Measurements from ENCODE around the gene DRAM1.
"Not testable (repeated sequence)": the region's sequence is repeated elsewhere in the genome, so short reads cannot be mapped to it uniquely, and the experiment has no call there.

DRAM1 gene

GRCh38 chr12:101863981-101864380 is 13.4 kb upstream of the DRAM1 start (continued):
- TF ChIP-seq TSHZ1 (tag by site-specific recombination; IDR thresholded peaks at IDR 0.05; ENCODE audit: borderline replicate concordance) = no peak
- TF ChIP-seq ZNF169 (tag by site-specific recombination; IDR thresholded peaks at IDR 0.05) = no peak
- TF ChIP-seq ZNF19 (tag by site-specific recombination; IDR thresholded peaks at IDR 0.05; ENCODE audit: low read depth) = no peak
- TF ChIP-seq ZNF302 (tag by site-specific recombination; IDR thresholded peaks at IDR 0.05; ENCODE audit: low read depth) = no peak

- TF ChIP-seq HIC1 (tag by site-specific recombination; IDR thresholded peaks at IDR 0.05) (no peak), ZNF324 (tag by site-specific recombination; IDR thresholded peaks at IDR 0.05) (no peak), ZBTB20 (tag by site-specific recombination; IDR thresholded peaks at IDR 0.05) (no peak), KLF8 (tag by site-specific recombination; IDR thresholded peaks at IDR 0.05) (no peak), ZBTB7A (tag by site-specific recombination; IDR thresholded peaks at IDR 0.05; ENCODE audit: low read depth) (no peak), ZNF174 (tag by site-specific recombination; IDR thresholded peaks at IDR 0.05) (no peak), ZNF426 (tag by site-specific recombination; IDR thresholded peaks at IDR 0.05) (no peak), ZNF610 (tag by site-specific recombination; IDR thresholded peaks at IDR 0.05; ENCODE audit: borderline replicate concordance) (no peak)
- no peaks in the 10 kb centered on the region for H3K36me3 ChIP-seq (ENCODE audit: control insufficient read depth in 2 of 2, insufficient read depth in 1 of 2, low read length in 2 of 2)
- H3K4me1 ChIP-seq (ENCODE audit: control insufficient read depth, insufficient read depth, low read length) = no peaks in the 10 kb centered on the region
- no peak overlapping the region for H3K4me3 ChIP-seq (ENCODE audit: low read depth, low read length)
- H3K27ac ChIP-seq (ENCODE audit: extremely low read depth, low read depth, low read length) = no peak overlapping the region
- POLR2A ChIA-PET = interaction anchor here (0.6 to 1.0 kb wide), 2 partner anchors 11 to 14 kb away, joined by 3 to 4 read pairs; partner anchors contain the start of gene DRAM1
- CTCF ChIA-PET = interaction anchor here (0.6 to 0.7 kb wide), 2 partner anchors 27 to 104 kb away, joined by 4 read pairs; no protein-coding TSS in a partner anchor
- no peaks in the 10 kb centered on the region for H3K9me3 ChIP-seq (ENCODE audit: control insufficient read depth, insufficient read depth, low read depth, low read length)
Observed at GRCh38 chr12:101866615-101867373, 10.6 kb upstream of the DRAM1 start.

- H3K4me1 ChIP-seq (ENCODE audit: control insufficient read depth, insufficient read depth, low read length); H3K9me3 ChIP-seq (ENCODE audit: control insufficient read depth, insufficient read depth, low read depth, low read length); H3K27ac ChIP-seq (ENCODE audit: extremely low read depth, low read depth, low read length); H3K36me3 ChIP-seq (ENCODE audit: control insufficient read depth in 2 of 2, insufficient read depth in 1 of 2, low read length in 2 of 2); H3K4me3 ChIP-seq (ENCODE audit: low read depth, low read length): not testable (repeated sequence)
- ChIA-PET CTCF (interaction anchor here (0.6 kb wide), 1 partner anchor 105 kb away, joined by 4 read pairs; no protein-coding TSS in a partner anchor), POLR2A (interaction anchor here (1.0 kb wide), 1 partner anchor 10 kb away, joined by 3 read pairs; the partner anchor contains the start of gene DRAM1)
Observed at GRCh38 chr12:101867619-101868018, 9.8 kb upstream of the DRAM1 start.

GRCh38 chr12:101870925-101871324 is 6.5 kb upstream of the DRAM1 start:
- TF ChIP-seq ZNF16 (tag by site-specific recombination; IDR thresholded peaks at IDR 0.05; ENCODE audit: low read depth) = no peak
- TF ChIP-seq KLF8 (tag by site-specific recombination; IDR thresholded peaks at IDR 0.05) = no peak
- TF ChIP-seq ZNF792 (tag by site-specific recombination; IDR thresholded peaks at IDR 0.05) = no peak
- no peak for TF ChIP-seq ZNF530 (tag by site-specific recombination; IDR thresholded peaks at IDR 0.05; ENCODE audit: low read depth)
- no peak for TF ChIP-seq PBX3 (CRISPR knock-in tag; IDR thresholded peaks at IDR 0.05)
- no peak for TF ChIP-seq ZNF404 (tag by site-specific recombination; IDR thresholded peaks at IDR 0.05)
- TF ChIP-seq ZNF10 (tag by site-specific recombination; IDR thresholded peaks at IDR 0.05) = no peak
- no peak for TF ChIP-seq ZNF747 (tag by site-specific recombination; IDR thresholded peaks at IDR 0.05)
- H3K4me3 ChIP-seq (ENCODE audit: low read depth, low read length) = no peak overlapping the region
- ChIA-PET CTCF (no interaction called here), POLR2A (interaction anchor here (0.7 kb wide), 1 partner anchor 48 kb away, joined by 3 read pairs; no protein-coding TSS in a partner anchor)
- no peak overlapping the region for H3K27ac ChIP-seq (ENCODE audit: extremely low read depth, low read depth, low read length)
- no peaks in the 10 kb centered on the region for H3K9me3 ChIP-seq (ENCODE audit: control insufficient read depth, insufficient read depth, low read depth, low read length)
- H3K36me3 ChIP-seq (ENCODE audit: control insufficient read depth in 2 of 2, insufficient read depth in 1 of 2, low read length in 2 of 2) = no peaks in the 10 kb centered on the region
- no peaks in the 10 kb centered on the region for H3K4me1 ChIP-seq (ENCODE audit: control insufficient read depth, insufficient read depth, low read length)

All from HEK293 (cell line).